K562 (cell line): ENCODE data around the gene GALNT5. TPM values are rescaled to one million over a fixed set of nuclear protein-coding genes. Genes with fewer than 3 reads are reported as not detected.

Experiments used
- ATAC-seq: fragments of 200-7000 bp; cut with Tn5 transposase; 3 replicates; pipeline ENCODE4 v1.9.1; 2020; ENCODE audit warnings: moderate library complexity
- BruUV-seq: library from RNA; stranded (reverse); fragments of 400-500 nt; replicated peaks from 2 replicates; lab custom pipeline; 2021; lab: Mats Ljungman, UMichigan
- CTCF ChIA-PET: fragments of 300-600 bp; formaldehyde crosslinking; extraction: SDS; loops from one replicate; lab custom pipeline; 2021; ENCODE audit warnings: low intra/inter-chr PET ratio; lab: Yijun Ruan, JAX
- POLR2A ChIA-PET: fragments of 300-600, 350-650 bp; sonication (Branson Sonifier 250); formaldehyde crosslinking; extraction: SDS; loops from one replicate; lab custom pipeline; 2021; ENCODE audit warnings: antibody characterized with exemption, inconsistent platforms; lab: Yijun Ruan, JAX
- DNase-seq, 4 experiments: peaks; one replicate each; pipeline versions ENCODE4 v3.0.0 to v3.0.0-alpha.2; 2011 to 2018; ENCODE audit warnings: low spot score in 3 of 4, mixed read lengths in 3 of 4; ENCODE audit errors: extremely low read depth in 1 of 4
- FAIRE-seq: peaks from 2 replicates; lab custom pipeline; 2011; peaks lifted over from hg19 to GRCh38; lab: Jason Lieb, UNC
- H2AFZ ChIP-seq: 2 replicates; pipeline ENCODE4 v1.6.0; 2011; ENCODE audit warnings: low read depth, low read length, control low read depth, inconsistent platforms
- H3K27ac ChIP-seq: fragments of 200-600 bp; 3 replicates; pipeline ENCODE4 v1.8.0; 2011; ENCODE audit warnings: low read depth, mild to moderate bottlenecking, control low read depth, inconsistent platforms, low read length, moderate library complexity, mixed read lengths; ENCODE audit errors: extremely low read depth
- H3K27me3 ChIP-seq, 2 experiments: fragments of 300-600 bp in 1 of 2; 2 replicates in 1 of 2; 3 replicates in 1 of 2; pipeline versions ENCODE4 v1.6.0 to v1.8.0; 2011; ENCODE audit warnings: inconsistent platforms in 2 of 2, low read length in 2 of 2, mild to moderate bottlenecking in 1 of 2, mixed read lengths in 1 of 2, moderate library complexity in 1 of 2; ENCODE audit not compliant: control insufficient read depth in 2 of 2, insufficient read depth in 2 of 2
- H3K36me3 ChIP-seq: fragments of 300-600 bp; 3 replicates; pipeline ENCODE4 v1.8.0; 2011; ENCODE audit warnings: mild to moderate bottlenecking, low read length, inconsistent platforms; ENCODE audit not compliant: control insufficient read depth, insufficient read depth
- H3K4me1 ChIP-seq, 2 experiments: fragments of 200-600 bp in 1 of 2; replicated peaks in 1 of 2; 2 replicates in 1 of 2; 3 replicates in 1 of 2; pipeline versions ENCODE4 v1.5.1 to v1.8.0; 2011; ENCODE audit warnings: inconsistent platforms in 2 of 2, low read length in 2 of 2, mild to moderate bottlenecking in 1 of 2, mixed read lengths in 1 of 2, moderate library complexity in 1 of 2; ENCODE audit not compliant: control insufficient read depth in 2 of 2, insufficient read depth in 2 of 2
- H3K4me2 ChIP-seq: 2 replicates; pipeline ENCODE4 v1.6.1; 2011; ENCODE audit warnings: low read length, control low read depth, inconsistent platforms, mixed read lengths; ENCODE audit not compliant: insufficient read depth
- H3K4me3 ChIP-seq: fragments of 200-600 bp; sonication (generic), shearing (Covaris generic); 2 replicates; pipeline ENCODE4 v1.5.1; 2016; ENCODE audit warnings: control low read depth, inconsistent platforms
- H3K79me2 ChIP-seq: fragments of 200-600 bp; 3 replicates; pipeline ENCODE4 v1.8.0; 2011; ENCODE audit warnings: low read length, inconsistent platforms; ENCODE audit not compliant: control insufficient read depth, insufficient read depth
- H3K9ac ChIP-seq, 2 experiments: 2 replicates each; pipeline versions ENCODE4 v1.6.0 to v1.6.1; 2011; ENCODE audit warnings: low read depth in 2 of 2, low read length in 2 of 2, control low read depth in 1 of 2, inconsistent platforms in 1 of 2, mild to moderate bottlenecking in 1 of 2, mixed read lengths in 1 of 2; ENCODE audit not compliant: insufficient read depth in 1 of 2
- H3K9me1 ChIP-seq: one replicate; pipeline ENCODE4 v1.6.0; 2011; ENCODE audit warnings: inconsistent platforms, mild to moderate bottlenecking, low read length, moderate library complexity; ENCODE audit not compliant: control insufficient read depth, insufficient read depth
- H3K9me3 ChIP-seq: replicated peaks from 2 replicates; pipeline ENCODE4 v1.5.1; 2011; ENCODE audit warnings: low read depth, low read length, inconsistent platforms; ENCODE audit not compliant: control insufficient read depth, insufficient read depth
- H4K20me1 ChIP-seq: replicated peaks from 2 replicates; pipeline ENCODE4 v1.6.1; 2011; ENCODE audit warnings: low read length, inconsistent platforms, mixed read lengths; ENCODE audit not compliant: control insufficient read depth, insufficient read depth
- CC2D1A ChIP-seq: fragments of 450-650 bp; IDR thresholded peaks from 2 replicates; pipeline ENCODE4 v1.6.1; 2017; ENCODE audit warnings: mild to moderate bottlenecking
- KDM5B ChIP-seq: fragments of 200-600 bp; sonication (generic); IDR thresholded peaks from 2 replicates; pipeline ENCODE4 v1.6.1; 2012; ENCODE audit warnings: low read depth, mild to moderate bottlenecking, moderate library complexity, low read length, control low read depth, inconsistent platforms; ENCODE audit not compliant: insufficient replicate concordance
- MEIS2 ChIP-seq: fragments of 450-650 bp; IDR thresholded peaks from 2 replicates; pipeline ENCODE4 v1.6.1; 2014; ENCODE audit warnings: mild to moderate bottlenecking; ENCODE audit not compliant: partially characterized antibody
- NFIC ChIP-seq: fragments of 450-650 bp; IDR thresholded peaks from 2 replicates; pipeline ENCODE4 v1.6.1; 2017; ENCODE audit warnings: mild to moderate bottlenecking, inconsistent platforms
- ZFX ChIP-seq: sonication (generic); formaldehyde crosslinking; IDR thresholded peaks from 2 replicates; pipeline ENCODE4 v1.8.0; 2022; ENCODE audit warnings: mild to moderate bottlenecking, missing genetic modification reagents, moderate library complexity
- ZNF511 ChIP-seq: sonication (generic); formaldehyde crosslinking; IDR thresholded peaks from 2 replicates; pipeline ENCODE4 v1.8.0; 2022; ENCODE audit warnings: mild to moderate bottlenecking, missing genetic modification reagents
- WGBS: fragments of 100-300 bp; shearing (Covaris generic); methylation state at CpG from one replicate; pipeline ENCODE4 v1.1.6; 2016; ENCODE audit warnings: low coverage, mixed read lengths; ENCODE audit not compliant: insufficient coverage; ENCODE audit errors: missing lambda C conversion rate; 5-methylcytosine and 5-hydroxymethylcytosine counted together
- in situ Hi-C: fragments of 300-500 bp; cut with MboI; formaldehyde crosslinking; loops from 4 replicates; pipeline ENCODE4 v1.15.0; 2018; ENCODE audit warnings: inconsistent platforms, mixed read lengths
- intact Hi-C: fragments of 100-400 bp; cut with micrococcal nuclease; formaldehyde crosslinking; loops from 2 replicates; pipeline ENCODE4 v1.14.2; 2022
- polyA plus RNA-seq, 8 experiments: library from polyadenylated mRNA; depleted of rRNA in 4 of 8; stranded (reverse) in 5 of 8; unstranded in 3 of 8; fragments of >200 nt; fragmentation: Nextera tagmentation in 2 of 8; fragmentation: Illumina TruSeq in 1 of 8; extraction: Ambion mirVana in 2 of 8; extraction: Trizol in 1 of 8; gene quantifications; 2 replicates each; pipeline versions ENCODE4 v1.2.1 to v1.2.3, GENCODE V29; 2011 to 2014; ENCODE audit warnings: inconsistent platforms in 1 of 8, missing spikeins in 1 of 8
- total RNA-seq, 7 experiments: library from RNA; depleted of rRNA in 6 of 7; stranded (reverse); fragments of >200 nt in 6 of 7; fragmentation: Illumina TruSeq in 2 of 7; extraction: Trizol in 2 of 7; gene quantifications; 2 replicates each; pipeline versions ENCODE4 v1.2.1 to v1.2.3, GENCODE V29; 2011 to 2021; ENCODE audit warnings: low replicate concordance in 1 of 7
- TF ChIP-seq, protein P1 (sequence below): fragments of 450-650 bp; IDR thresholded peaks from 2 replicates; pipeline ENCODE4 v1.6.1; 2016
- TF ChIP-seq, protein P2 (sequence below): sonication (generic); formaldehyde crosslinking; IDR thresholded peaks from 2 replicates; pipeline ENCODE4 v1.8.0; 2022; ENCODE audit warnings: mild to moderate bottlenecking, low read depth, missing genetic modification reagents
- TF ChIP-seq, protein P3 (sequence below): fragments of 450-650 bp; formaldehyde crosslinking; IDR thresholded peaks from 2 replicates; pipeline ENCODE4 v1.4.0; 2020; ENCODE audit warnings: mild to moderate bottlenecking, mixed read lengths
- TF ChIP-seq, protein P4 (sequence below), 2 experiments: IDR thresholded peaks in 1 of 2; conservative IDR thresholded peaks in 1 of 2; 2 replicates each; pipeline ENCODE4 v1.6.1; 2016; ENCODE audit warnings: low read depth in 2 of 2, mild to moderate bottlenecking in 1 of 2, missing compliant biosample characterization in 1 of 2, missing genetic modification characterization in 1 of 2, moderate library complexity in 1 of 2

GALNT5 gene
- total and polyA plus RNA-seq, 9 of the 15 experiments (the other 6 are each of a cell fraction or from before 2014, with no cell fraction given), result 21.6 to 73.0 (median 54.7) TPM

GRCh38 chr2:157291018-157291417 lies 33.5 kb downstream of the GALNT5 start:
- Histone ChIP-seq H3K9me1 (no peaks in the 10 kb centered on the region), H3K9me3 (no peaks in the 10 kb centered on the region), H4K20me1 (no peaks in the 10 kb centered on the region), H3K36me3 (peaks cover 89% of the 10 kb centered on the region), H3K27ac (no peak overlapping the region), H3K4me1 (peaks cover 0 to 3% of the 10 kb centered on the region in 2 experiments; a peak in 2 of 5 replicates), H3K79me2 (no peaks in the 10 kb centered on the region), H3K27me3 (no peaks in the 10 kb centered on the region), H2AFZ (no peak overlapping the region), H3K9ac (no peak overlapping the region), H3K4me2 (no peak overlapping the region), H3K4me3 (no peak overlapping the region)
- intact Hi-C loops, result no loop called here
- ATAC-seq, result no peak
- FAIRE-seq, result no peak
- no peak for DNase-seq
- BruUV-seq, result no TSS peak
- CTCF ChIA-PET, result no interaction called here
- POLR2A ChIA-PET, result no interaction called here
- 86% methylated on average over 1 of the region's 1 CpG for WGBS
- TF ChIP-seq, protein P1, sequence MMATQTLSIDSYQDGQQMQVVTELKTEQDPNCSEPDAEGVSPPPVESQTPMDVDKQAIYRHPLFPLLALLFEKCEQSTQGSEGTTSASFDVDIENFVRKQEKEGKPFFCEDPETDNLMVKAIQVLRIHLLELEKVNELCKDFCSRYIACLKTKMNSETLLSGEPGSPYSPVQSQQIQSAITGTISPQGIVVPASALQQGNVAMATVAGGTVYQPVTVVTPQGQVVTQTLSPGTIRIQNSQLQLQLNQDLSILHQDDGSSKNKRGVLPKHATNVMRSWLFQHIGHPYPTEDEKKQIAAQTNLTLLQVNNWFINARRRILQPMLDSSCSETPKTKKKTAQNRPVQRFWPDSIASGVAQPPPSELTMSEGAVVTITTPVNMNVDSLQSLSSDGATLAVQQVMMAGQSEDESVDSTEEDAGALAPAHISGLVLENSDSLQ, result peak; percentile 31
- TF ChIP-seq ZNF511 (CRISPR knock-in tag), result no peak
- peak; percentile 16; the same call in 1 of the 2 replicates for TF ChIP-seq ZFX (CRISPR knock-in tag)
- no peak for TF ChIP-seq KDM5B
- TF ChIP-seq, protein P2, sequence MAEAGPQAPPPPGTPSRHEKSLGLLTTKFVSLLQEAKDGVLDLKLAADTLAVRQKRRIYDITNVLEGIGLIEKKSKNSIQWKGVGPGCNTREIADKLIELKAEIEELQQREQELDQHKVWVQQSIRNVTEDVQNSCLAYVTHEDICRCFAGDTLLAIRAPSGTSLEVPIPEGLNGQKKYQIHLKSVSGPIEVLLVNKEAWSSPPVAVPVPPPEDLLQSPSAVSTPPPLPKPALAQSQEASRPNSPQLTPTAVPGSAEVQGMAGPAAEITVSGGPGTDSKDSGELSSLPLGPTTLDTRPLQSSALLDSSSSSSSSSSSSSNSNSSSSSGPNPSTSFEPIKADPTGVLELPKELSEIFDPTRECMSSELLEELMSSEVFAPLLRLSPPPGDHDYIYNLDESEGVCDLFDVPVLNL, result no peak
- TF ChIP-seq NFIC, result peak; percentile 13; the same call in 1 of the 2 replicates
- TF ChIP-seq, protein P3, sequence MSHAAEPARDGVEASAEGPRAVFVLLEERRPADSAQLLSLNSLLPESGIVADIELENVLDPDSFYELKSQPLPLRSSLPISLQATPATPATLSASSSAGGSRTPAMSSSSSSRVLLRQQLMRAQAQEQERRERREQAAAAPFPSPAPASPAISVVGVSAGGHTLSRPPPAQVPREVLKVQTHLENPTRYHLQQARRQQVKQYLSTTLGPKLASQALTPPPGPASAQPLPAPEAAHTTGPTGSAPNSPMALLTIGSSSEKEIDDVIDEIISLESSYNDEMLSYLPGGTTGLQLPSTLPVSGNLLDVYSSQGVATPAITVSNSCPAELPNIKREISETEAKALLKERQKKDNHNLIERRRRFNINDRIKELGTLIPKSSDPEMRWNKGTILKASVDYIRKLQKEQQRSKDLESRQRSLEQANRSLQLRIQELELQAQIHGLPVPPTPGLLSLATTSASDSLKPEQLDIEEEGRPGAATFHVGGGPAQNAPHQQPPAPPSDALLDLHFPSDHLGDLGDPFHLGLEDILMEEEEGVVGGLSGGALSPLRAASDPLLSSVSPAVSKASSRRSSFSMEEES (CRISPR knock-in tag), result no peak
- TF ChIP-seq CC2D1A, result no peak
- TF ChIP-seq, protein P4, sequence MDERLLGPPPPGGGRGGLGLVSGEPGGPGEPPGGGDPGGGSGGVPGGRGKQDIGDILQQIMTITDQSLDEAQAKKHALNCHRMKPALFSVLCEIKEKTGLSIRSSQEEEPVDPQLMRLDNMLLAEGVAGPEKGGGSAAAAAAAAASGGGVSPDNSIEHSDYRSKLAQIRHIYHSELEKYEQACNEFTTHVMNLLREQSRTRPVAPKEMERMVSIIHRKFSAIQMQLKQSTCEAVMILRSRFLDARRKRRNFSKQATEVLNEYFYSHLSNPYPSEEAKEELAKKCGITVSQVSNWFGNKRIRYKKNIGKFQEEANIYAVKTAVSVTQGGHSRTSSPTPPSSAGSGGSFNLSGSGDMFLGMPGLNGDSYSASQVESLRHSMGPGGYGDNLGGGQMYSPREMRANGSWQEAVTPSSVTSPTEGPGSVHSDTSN (CRISPR knock-in tag; IDR thresholded peaks at IDR 0.05; ENCODE audit: low read depth), result no peak
- TF ChIP-seq, protein P4 (tag; conservative IDR thresholded peaks at IDR 0.05; ENCODE audit: low read depth), result peak; percentile 88
- TF ChIP-seq MEIS2, result peak; percentile 84
- in situ Hi-C loops, result no loop called here
